LNCaP clone FGC (cell line): ENCODE data around the gene RHBDD3.

Experiments used
- DNase-seq: peaks from one replicate; pipeline ENCODE4 v3.0.0-alpha.2; 2011; ENCODE audit warnings: low read depth
- H3K4me3 ChIP-seq: 2 replicates; pipeline ENCODE4 v1.5.1; 2011; ENCODE audit warnings: mild to moderate bottlenecking, low read depth, low read length, control low read depth
- TF ChIP-seq, protein P1 (sequence below): IDR thresholded peaks from 2 replicates; pipeline ENCODE4 v1.5.1; 2012; ENCODE audit warnings: mild to moderate bottlenecking; ENCODE audit not compliant: control insufficient read depth, insufficient read depth; ENCODE audit errors: extremely low read depth

The RHBDD3 gene

DNA sequence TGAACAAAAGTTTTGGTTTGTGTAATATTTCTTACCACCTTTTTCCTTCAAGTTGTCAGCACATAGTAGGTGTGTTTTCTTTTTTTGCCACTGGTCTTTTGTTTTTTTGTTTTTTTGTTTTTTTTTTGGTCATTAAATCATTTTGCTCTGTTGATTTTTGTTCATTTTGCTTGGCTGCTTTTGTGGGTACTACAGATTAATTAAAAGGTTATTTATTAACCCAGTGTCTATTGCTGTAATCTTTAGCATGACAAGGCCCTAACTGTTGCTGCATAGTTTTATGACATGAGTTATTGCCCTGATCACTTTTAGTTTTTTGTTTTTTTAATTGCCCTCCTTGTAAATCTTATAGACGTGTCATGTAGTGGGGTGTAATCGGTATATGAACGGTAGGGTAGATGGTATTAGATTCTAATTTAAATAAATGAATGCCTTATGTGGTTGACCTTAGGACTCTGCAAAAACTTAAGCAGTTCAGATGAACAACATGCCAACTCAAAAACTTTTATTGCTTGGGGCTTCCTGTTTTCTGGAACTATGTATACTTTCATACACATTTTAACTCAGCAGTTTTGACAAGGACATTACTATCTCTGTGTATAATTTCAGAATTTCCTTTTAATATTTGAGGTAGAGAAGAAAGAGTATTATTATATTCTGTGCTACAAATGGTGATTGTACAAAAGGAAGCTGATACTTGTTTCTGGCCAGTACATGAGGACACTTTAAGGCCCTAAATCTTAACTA is 8.2 kb upstream of the RHBDD3 start:
- no peak overlapping the region for H3K4me3 ChIP-seq
- TF ChIP-seq, protein P1, sequence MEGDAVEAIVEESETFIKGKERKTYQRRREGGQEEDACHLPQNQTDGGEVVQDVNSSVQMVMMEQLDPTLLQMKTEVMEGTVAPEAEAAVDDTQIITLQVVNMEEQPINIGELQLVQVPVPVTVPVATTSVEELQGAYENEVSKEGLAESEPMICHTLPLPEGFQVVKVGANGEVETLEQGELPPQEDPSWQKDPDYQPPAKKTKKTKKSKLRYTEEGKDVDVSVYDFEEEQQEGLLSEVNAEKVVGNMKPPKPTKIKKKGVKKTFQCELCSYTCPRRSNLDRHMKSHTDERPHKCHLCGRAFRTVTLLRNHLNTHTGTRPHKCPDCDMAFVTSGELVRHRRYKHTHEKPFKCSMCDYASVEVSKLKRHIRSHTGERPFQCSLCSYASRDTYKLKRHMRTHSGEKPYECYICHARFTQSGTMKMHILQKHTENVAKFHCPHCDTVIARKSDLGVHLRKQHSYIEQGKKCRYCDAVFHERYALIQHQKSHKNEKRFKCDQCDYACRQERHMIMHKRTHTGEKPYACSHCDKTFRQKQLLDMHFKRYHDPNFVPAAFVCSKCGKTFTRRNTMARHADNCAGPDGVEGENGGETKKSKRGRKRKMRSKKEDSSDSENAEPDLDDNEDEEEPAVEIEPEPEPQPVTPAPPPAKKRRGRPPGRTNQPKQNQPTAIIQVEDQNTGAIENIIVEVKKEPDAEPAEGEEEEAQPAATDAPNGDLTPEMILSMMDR = no peak
- no peak for DNase-seq

DNA sequence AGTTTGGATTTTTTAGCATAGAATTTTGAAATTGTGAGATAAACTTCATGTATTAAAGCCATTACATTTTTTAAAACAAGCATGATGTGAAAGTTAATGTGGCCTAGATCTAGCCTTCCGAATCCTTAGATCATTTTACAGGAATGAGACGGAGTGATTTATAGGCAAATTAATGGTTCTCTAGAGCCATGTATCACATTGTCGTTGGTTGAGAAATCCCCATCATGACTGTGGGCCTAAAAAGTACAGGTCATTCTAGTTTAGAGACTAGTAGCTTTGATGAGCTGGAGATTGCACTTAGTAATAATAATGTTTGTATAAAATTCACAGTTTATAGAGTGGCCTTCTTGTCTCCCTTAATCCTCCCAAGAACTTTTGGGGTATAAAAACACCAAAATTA is 7.4 kb upstream of the RHBDD3 start:
- TF ChIP-seq, protein P1 = no peak

DNA sequence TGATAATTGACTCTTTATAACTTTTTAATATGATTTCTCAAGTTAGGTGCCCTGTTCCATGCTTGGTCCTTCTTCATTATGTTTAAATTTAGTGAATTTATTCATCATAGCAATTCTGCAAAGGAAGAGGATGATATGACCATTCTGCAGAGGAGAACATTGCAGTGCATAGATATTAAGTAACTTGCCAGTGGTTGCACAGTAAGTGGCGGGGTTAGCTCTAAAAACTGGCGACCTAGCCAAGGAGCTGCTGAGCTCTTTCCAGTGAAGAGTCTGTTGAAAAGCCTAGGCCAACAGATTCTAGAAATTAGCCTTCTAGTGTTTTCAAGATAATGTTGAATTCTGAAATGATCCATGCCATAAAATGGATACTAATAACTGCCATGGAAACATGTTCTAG is 4.8 kb upstream of the RHBDD3 start:
- TF ChIP-seq, protein P1 = no peak
- no peak overlapping the region for H3K4me3 ChIP-seq
- no peak for DNase-seq

More for the DNA sequence above, 7.4 kb upstream of the RHBDD3 start:
- H3K4me3 ChIP-seq = no peak overlapping the region
- no peak for DNase-seq

DNA sequence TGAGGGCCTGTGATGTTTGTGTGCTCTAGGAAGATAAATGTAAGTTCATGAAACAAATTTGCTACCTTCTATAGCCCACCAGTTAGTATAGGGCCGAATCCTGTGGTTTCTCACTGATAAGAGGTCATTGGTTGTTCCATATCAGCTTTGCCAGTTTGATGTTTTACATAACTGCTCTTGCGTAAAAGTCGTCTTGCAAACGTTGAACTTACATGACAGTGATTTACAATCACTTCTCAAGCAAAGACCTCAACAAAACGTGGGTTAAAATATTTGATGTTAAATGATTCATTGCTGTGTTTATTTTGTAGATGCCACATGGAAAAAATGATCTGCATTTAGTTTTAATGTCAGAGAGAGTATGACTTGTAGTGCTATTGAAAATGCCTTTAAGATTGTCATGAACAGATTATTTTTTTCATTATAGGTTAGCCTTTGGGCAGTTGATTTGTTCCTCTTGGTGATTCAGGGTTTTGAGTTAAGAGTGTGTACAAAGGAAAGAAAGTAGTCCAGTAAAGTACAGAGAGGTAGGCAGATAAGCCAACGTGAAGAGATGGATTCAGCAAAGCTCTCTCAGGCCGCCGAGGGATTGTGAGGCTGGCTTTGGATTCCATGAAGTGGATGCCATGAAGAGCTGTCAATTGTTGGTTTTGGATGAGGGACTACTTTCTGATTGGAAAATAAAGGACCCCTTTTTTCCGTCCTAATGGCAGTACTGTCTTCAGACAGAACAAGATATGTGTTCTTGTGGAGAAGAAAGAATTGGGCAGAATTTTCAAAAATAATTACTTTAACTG is 2.9 kb upstream of the RHBDD3 start:
- DNase-seq = no peak
- TF ChIP-seq, protein P1 = no peak
- peak overlapping the region; percentile 68 for H3K4me3 ChIP-seq

DNA sequence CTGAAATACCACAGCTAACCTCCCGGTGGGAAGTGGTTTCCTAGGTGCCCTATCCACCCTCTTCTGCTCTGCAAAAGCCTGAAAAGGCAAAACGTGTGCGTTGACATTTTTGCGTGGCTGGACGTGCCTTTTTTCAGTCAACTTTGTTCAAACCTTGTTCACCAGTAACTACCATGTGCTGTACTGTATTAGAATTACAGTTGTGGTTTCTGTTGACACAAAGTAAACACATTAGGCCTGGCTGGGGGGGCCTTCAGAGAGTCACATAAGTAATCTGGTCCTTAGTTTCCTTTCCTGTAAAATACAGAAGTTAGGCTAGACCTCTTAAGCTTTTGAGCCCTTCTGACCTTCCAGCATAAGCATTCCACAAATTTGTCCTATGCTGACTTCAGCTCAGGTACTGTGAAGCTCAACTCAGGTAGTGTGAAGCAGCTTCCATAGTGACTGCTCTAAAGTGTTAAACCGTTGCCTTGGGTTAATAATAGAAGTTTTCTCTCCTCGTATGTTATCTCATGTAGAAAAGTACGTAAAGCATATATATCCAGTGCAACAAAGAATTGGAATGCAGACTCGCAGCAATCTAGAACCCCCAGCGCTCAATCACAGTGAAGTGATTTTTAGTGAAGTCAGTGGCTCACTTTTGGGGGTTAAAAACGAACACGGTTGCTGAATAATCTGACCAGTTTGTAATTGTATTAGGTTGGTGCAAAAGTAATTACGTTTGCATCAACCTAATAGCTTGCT is 2.1 kb upstream of the RHBDD3 start:
- TF ChIP-seq, protein P1 = no peak
- peak overlapping the region; percentile 68 for H3K4me3 ChIP-seq
- DNase-seq = no peak

DNA sequence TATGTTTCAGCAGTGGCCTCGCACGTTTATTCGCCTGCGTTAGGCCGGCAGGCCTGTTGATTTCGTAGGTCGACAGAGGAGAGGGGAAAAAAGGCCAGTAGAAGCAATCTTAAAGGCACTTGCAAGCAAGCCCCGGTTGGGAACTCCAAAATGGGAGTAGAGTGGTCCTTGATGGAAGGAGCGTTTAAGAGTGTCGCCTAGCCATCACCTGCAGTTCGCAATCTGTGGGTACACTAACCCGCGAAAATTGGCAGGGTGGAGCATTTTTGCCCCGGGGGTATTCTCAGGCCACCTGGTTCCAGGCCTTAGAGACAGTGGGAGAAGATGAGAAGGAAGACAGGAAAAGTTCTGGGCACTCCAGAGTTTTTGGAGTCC is 1.4 kb upstream of the RHBDD3 start:
- peak overlapping the region; percentile 68 for H3K4me3 ChIP-seq
- TF ChIP-seq, protein P1 = no peak
- no peak for DNase-seq
